ENCODE results near the gene HCN1.

The HCN1 gene

DNA sequence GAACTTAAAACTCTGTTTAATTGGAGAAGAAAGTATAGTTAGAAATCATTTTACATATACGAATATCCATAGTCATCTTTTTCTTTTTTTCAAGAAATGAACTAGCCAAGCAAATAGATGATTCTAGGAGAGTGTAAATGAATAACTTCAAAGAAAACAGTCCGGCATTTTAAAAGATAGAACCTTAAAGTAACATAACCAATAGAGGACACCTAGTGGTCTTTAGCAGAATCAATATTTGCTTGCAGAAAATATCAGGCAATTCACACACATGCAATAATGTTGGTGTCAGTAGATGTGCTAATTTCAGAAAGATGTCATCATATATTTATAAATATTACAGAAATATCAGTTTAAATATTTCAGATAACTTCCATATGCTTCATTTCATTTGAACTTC lies 57.1 kb downstream of the HCN1 start:
- Histone ChIP-seq H3K9me3 (ENCODE audit: control insufficient read depth, low read length) (no peaks in the 10 kb centered on the region), H3K4me3 (ENCODE audit: low read depth, low read length) (no peak overlapping the region), H3K4me2 (ENCODE audit: low read length) (no peak overlapping the region), H3K9ac (no peak overlapping the region), H2AFZ (no peak overlapping the region), H3K27ac (no peak overlapping the region), H3K4me1 (no peaks in the 10 kb centered on the region), H3K27me3 (ENCODE audit: control insufficient read depth, insufficient read depth, low read length) (no peaks in the 10 kb centered on the region), H3K36me3 (ENCODE audit: control insufficient read depth, insufficient read depth, low read length) (no peaks in the 10 kb centered on the region), H3K79me2 (no peaks in the 10 kb centered on the region)
- TF ChIP-seq, protein P1, sequence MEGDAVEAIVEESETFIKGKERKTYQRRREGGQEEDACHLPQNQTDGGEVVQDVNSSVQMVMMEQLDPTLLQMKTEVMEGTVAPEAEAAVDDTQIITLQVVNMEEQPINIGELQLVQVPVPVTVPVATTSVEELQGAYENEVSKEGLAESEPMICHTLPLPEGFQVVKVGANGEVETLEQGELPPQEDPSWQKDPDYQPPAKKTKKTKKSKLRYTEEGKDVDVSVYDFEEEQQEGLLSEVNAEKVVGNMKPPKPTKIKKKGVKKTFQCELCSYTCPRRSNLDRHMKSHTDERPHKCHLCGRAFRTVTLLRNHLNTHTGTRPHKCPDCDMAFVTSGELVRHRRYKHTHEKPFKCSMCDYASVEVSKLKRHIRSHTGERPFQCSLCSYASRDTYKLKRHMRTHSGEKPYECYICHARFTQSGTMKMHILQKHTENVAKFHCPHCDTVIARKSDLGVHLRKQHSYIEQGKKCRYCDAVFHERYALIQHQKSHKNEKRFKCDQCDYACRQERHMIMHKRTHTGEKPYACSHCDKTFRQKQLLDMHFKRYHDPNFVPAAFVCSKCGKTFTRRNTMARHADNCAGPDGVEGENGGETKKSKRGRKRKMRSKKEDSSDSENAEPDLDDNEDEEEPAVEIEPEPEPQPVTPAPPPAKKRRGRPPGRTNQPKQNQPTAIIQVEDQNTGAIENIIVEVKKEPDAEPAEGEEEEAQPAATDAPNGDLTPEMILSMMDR (IDR thresholded peaks at IDR 0.05) = no peak

DNA sequence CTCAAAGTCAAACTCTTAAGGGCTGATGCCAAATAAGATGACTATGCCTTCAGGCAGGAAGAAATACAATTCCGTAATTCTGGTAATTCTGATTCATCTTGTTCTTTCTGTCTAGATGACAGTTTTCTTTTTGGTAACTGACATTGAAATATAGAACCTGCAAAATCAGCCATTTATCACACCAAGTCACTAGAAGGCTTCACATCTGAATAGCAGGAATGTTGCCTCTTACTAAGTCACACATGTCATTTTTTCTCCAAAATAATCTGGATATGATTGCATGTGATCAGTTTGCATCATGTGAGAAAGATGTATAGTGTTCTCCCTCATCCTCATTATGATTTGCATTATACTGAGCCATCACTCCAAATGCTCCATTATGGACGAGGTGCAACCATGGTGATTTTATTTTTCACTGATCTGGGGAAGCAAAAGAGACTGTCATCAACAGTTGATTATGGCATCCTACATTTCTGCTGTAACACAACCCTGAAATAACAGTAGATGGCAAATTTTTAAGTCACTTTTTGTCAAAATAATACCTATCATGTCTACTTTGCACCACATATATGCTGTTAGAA lies 69.0 kb downstream of the HCN1 start:
- no peaks in the 10 kb centered on the region for H3K79me2 ChIP-seq
- H3K27me3 ChIP-seq (ENCODE audit: control insufficient read depth, insufficient read depth, low read length) = no peaks in the 10 kb centered on the region
- H3K4me2 ChIP-seq (ENCODE audit: low read length) = no peak overlapping the region
- H3K9me3 ChIP-seq (ENCODE audit: control insufficient read depth, low read length) = no peaks in the 10 kb centered on the region
- no peaks in the 10 kb centered on the region for H3K4me1 ChIP-seq
- TF ChIP-seq, protein P1 (IDR thresholded peaks at IDR 0.05) = no peak
- H3K4me3 ChIP-seq (ENCODE audit: low read depth, low read length) = no peak overlapping the region
- H2AFZ ChIP-seq = no peak overlapping the region
- no peaks in the 10 kb centered on the region for H3K36me3 ChIP-seq (ENCODE audit: control insufficient read depth, insufficient read depth, low read length)
- no peak overlapping the region for H3K9ac ChIP-seq
- no peak overlapping the region for H3K27ac ChIP-seq

DNA sequence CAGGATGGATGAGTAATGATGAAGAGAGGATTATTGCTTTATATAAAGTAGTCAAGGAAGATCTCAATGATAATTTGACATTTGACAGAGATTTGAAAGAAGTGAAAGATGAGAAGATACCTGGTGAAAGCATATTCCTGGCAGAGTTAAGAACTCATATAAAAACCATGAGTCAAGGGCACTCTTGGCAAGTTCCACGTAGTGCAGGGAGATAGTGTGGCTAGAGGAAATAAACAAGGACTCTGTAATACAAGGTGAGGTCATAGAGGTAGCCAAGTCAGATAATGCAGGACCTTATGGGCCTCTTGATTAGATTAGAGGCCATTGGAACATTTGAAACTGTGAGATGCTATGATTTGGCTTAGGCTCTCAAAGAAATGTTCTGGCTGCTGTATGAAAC lies 72.3 kb downstream of the HCN1 start:
- H3K79me2 ChIP-seq = no peaks in the 10 kb centered on the region
- H2AFZ ChIP-seq = no peak overlapping the region
- H3K27me3 ChIP-seq (ENCODE audit: control insufficient read depth, insufficient read depth, low read length) = no peaks in the 10 kb centered on the region
- H3K4me1 ChIP-seq = no peaks in the 10 kb centered on the region
- no peaks in the 10 kb centered on the region for H3K36me3 ChIP-seq (ENCODE audit: control insufficient read depth, insufficient read depth, low read length)
- H3K4me2 ChIP-seq (ENCODE audit: low read length) = no peak overlapping the region
- TF ChIP-seq, protein P1 (IDR thresholded peaks at IDR 0.05) = no peak
- H3K9me3 ChIP-seq (ENCODE audit: control insufficient read depth, low read length) = no peaks in the 10 kb centered on the region
- no peak overlapping the region for H3K27ac ChIP-seq
- H3K9ac ChIP-seq = no peak overlapping the region
- H3K4me3 ChIP-seq (ENCODE audit: low read depth, low read length) = no peak overlapping the region

DNA sequence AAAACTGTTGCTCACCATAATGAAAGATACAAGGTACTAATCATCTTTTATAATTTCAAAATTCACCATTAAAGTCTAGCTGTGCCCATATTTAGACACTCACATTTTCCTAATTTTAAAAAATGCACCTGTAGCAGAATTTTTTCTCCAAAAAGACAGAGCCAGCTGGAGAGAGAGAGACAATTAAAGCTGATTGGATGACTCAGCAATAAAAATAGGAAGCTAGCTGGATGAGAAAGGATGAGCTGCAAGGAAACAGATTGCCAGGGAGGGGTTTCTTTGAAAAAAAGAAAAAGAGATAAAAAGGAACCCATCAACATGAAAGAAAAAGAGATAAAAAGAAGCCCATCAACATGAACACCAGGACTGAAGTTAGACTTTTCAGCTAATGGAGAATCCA lies 73.8 kb downstream of the HCN1 start:
- TF ChIP-seq, protein P1 (IDR thresholded peaks at IDR 0.05) = no peak

DNA sequence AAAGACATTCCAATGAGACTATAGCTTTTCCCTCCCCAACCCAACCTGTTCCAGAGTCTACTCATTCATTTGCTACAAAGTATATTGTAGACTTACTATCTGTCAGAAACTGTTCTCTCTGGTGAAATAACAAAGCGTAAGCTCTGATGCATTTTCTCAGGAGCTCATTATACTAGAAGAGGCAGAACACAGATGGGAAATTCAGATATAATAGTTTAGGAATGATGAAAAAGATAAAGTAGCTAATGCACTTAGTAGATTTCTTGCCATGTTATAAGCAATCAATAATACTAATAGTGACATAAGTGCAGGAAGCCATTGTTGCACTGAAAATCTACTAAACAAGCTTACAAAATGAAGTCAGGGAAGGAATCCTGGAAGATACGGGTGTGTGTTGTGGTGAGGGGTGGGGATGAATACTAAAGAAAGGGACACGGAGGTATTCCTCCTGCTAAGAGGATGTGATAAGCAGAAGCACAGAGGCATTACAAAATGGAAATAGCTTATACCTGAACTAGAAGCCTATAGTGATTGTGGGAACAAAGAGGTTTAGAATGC lies 78.2 kb downstream of the HCN1 start:
- H3K36me3 ChIP-seq (ENCODE audit: control insufficient read depth, insufficient read depth, low read length) = no peaks in the 10 kb centered on the region
- no peaks in the 10 kb centered on the region for H3K79me2 ChIP-seq
- no peaks in the 10 kb centered on the region for H3K27me3 ChIP-seq (ENCODE audit: control insufficient read depth, insufficient read depth, low read length)
- TF ChIP-seq, protein P1 (IDR thresholded peaks at IDR 0.05) = no peak
- H3K4me2 ChIP-seq (ENCODE audit: low read length) = no peak overlapping the region
- H3K27ac ChIP-seq = no peak overlapping the region
- no peak overlapping the region for H3K9ac ChIP-seq
- no peaks in the 10 kb centered on the region for H3K9me3 ChIP-seq (ENCODE audit: control insufficient read depth, low read length)
- H2AFZ ChIP-seq = no peak overlapping the region
- no peaks in the 10 kb centered on the region for H3K4me1 ChIP-seq
- no peak overlapping the region for H3K4me3 ChIP-seq (ENCODE audit: low read depth, low read length)

More for the DNA sequence above, 73.8 kb downstream of the HCN1 start:
- Histone ChIP-seq H2AFZ (no peak overlapping the region), H3K4me2 (ENCODE audit: low read length) (no peak overlapping the region), H3K4me1 (no peaks in the 10 kb centered on the region), H3K9me3 (ENCODE audit: control insufficient read depth, low read length) (no peaks in the 10 kb centered on the region), H3K36me3 (ENCODE audit: control insufficient read depth, insufficient read depth, low read length) (no peaks in the 10 kb centered on the region), H3K27ac (no peak overlapping the region), H3K9ac (no peak overlapping the region), H3K79me2 (no peaks in the 10 kb centered on the region), H3K27me3 (ENCODE audit: control insufficient read depth, insufficient read depth, low read length) (no peaks in the 10 kb centered on the region), H3K4me3 (ENCODE audit: low read depth, low read length) (no peak overlapping the region)

Measured in parathyroid adenoma (tissue), 2 donors.